ENCODE data around the gene KCNE1. TPM values are rescaled to one million over a fixed set of nuclear protein-coding genes. Genes with fewer than 3 reads are reported as not detected.

KCNE1 gene
- total and polyA plus RNA-seq, 10 of the 15 experiments (the other 5 are each of a cell fraction or from before 2014, with no cell fraction given), result 0.06 to 0.18 (median 0.09) TPM; not detected in 5

DNA sequence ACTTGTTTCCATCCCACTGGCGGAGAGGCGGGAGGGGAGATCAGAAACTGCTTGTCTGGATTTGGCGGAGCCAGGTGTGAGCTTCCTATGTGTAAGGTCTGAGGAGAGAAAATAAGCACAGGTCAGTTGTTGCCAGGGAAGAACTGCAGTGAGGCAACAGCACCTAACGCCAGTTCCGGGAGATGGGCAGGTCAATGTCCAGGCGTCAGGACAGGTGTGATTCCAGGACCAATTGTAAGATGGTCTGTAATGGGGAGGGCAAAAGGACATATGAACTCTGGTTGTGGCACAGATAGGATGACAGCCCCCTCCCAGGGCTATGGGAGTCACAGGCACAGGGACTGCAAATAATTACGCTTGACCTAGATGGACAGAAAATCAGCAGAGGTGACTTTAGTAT is 9.6 kb upstream of the KCNE1 start:
- CTCF ChIA-PET, result interaction anchor here (1.5 to 4.8 kb wide), 3 partner anchors 11 to 109 kb away, joined by 3 to 23 read pairs (median 5); no protein-coding TSS in a partner anchor
- FAIRE-seq (no peak), DNase-seq (ENCODE audit: low read depth, low spot score) (no peak), ATAC-seq (no peak)
- RAD21 ChIA-PET (ENCODE audit: unreplicated experiment), result interaction anchor here (1.4 to 2.0 kb wide), 2 partner anchors 61 to 81 kb away, joined by 4 to 5 read pairs; no protein-coding TSS in a partner anchor
- intact Hi-C loops (cut with micrococcal nuclease; ENCODE audit: unreplicated experiment), result no loop called here
- H3K4me1 ChIP-seq (ENCODE audit: control insufficient read depth, insufficient read depth, low read length), result peaks cover 10% of the 10 kb centered on the region
- no peaks in the 10 kb centered on the region; the same call in 1 of the 2 replicates for H3K79me2 ChIP-seq (ENCODE audit: control insufficient read depth, insufficient read depth, low read length)
- H3K4me2 ChIP-seq (ENCODE audit: control insufficient read depth, insufficient read depth), result no peak overlapping the region
- H3K4me3 ChIP-seq, result no peak overlapping the region
- H3K36me3 ChIP-seq (ENCODE audit: control insufficient read depth in 2 of 2, insufficient read depth in 2 of 2, low read length in 1 of 2), result peaks cover 0 to 2% of the 10 kb centered on the region in 2 experiments; a peak in 1 of 4 replicates
- H3K9ac ChIP-seq (ENCODE audit: control insufficient read depth, insufficient read depth, low read length), result no peak overlapping the region
- BruUV-seq (replicated peaks), result no TSS peak
- SMC1A ChIA-PET (ENCODE audit: uncharacterized antibody, unreplicated experiment), result interaction anchor here (0.6 kb wide), 1 partner anchor 26 kb away, joined by 4 read pairs; no protein-coding TSS in a partner anchor
- no peaks in the 10 kb centered on the region for H3K9me3 ChIP-seq (replicated peaks; ENCODE audit: control insufficient read depth, insufficient read depth, low read length)
- TF ChIP-seq CHD2 (IDR thresholded peaks at IDR 0.05; ENCODE audit: borderline replicate concordance, low read depth, low read length) (no peak), HCFC1 (IDR thresholded peaks at IDR 0.05; ENCODE audit: low read length) (no peak), STAT1 (conservative IDR thresholded peaks at IDR 0.05) (no peak), IKZF2 (IDR thresholded peaks at IDR 0.05) (no peak), RCOR1 (conservative IDR thresholded peaks at IDR 0.05; ENCODE audit: low read depth, low read length) (no peak), MLLT1 (IDR thresholded peaks at IDR 0.05) (no peak), SMAD1 (IDR thresholded peaks at IDR 0.05; ENCODE audit: low read depth, partially characterized antibody) (no peak), SIN3A (IDR thresholded peaks at IDR 0.05; ENCODE audit: low read depth, low read length) (no peak), EP300 (IDR thresholded peaks at IDR 0.05; ENCODE audit: borderline replicate concordance in 1 of 2, control insufficient read depth in 1 of 2, low read depth in 2 of 2, low read length in 2 of 2) (no peak), ZBTB4 (CRISPR knock-in tag; IDR thresholded peaks at IDR 0.05) (no peak)
- TF ChIP-seq, protein P1, sequence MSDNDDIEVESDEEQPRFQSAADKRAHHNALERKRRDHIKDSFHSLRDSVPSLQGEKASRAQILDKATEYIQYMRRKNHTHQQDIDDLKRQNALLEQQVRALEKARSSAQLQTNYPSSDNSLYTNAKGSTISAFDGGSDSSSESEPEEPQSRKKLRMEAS (IDR thresholded peaks at IDR 0.05; ENCODE audit: low read depth, low read length), result no peak
- H4K20me1 ChIP-seq (ENCODE audit: control insufficient read depth, insufficient read depth), result no peaks in the 10 kb centered on the region
- in situ Hi-C loops (cut with MboI), result no loop called here
- 98% methylated on average over 7 of the region's 7 CpGs for WGBS (ENCODE audit: insufficient coverage, insufficient replicate concordance, low lambda C conversion rate, missing lambda C conversion rate)
- H3K27me3 ChIP-seq (replicated peaks in 1 of 2; ENCODE audit: control insufficient read depth in 2 of 2, insufficient read depth in 2 of 2, low read length in 1 of 2), result no peaks in the 10 kb centered on the region
- H2AFZ ChIP-seq (ENCODE audit: control insufficient read depth, low read depth, low read length), result no peak overlapping the region
- H3K27ac ChIP-seq (ENCODE audit: control insufficient read depth, insufficient read depth), result no peak overlapping the region
- POLR2A ChIA-PET, result no interaction called here

All from GM12878 (cell line).